ENCODE results near the gene TMEM169.

- TF ChIP-seq POLR2A (IDR thresholded peaks at IDR 0.05), result no peak
- TF ChIP-seq, protein P1, sequence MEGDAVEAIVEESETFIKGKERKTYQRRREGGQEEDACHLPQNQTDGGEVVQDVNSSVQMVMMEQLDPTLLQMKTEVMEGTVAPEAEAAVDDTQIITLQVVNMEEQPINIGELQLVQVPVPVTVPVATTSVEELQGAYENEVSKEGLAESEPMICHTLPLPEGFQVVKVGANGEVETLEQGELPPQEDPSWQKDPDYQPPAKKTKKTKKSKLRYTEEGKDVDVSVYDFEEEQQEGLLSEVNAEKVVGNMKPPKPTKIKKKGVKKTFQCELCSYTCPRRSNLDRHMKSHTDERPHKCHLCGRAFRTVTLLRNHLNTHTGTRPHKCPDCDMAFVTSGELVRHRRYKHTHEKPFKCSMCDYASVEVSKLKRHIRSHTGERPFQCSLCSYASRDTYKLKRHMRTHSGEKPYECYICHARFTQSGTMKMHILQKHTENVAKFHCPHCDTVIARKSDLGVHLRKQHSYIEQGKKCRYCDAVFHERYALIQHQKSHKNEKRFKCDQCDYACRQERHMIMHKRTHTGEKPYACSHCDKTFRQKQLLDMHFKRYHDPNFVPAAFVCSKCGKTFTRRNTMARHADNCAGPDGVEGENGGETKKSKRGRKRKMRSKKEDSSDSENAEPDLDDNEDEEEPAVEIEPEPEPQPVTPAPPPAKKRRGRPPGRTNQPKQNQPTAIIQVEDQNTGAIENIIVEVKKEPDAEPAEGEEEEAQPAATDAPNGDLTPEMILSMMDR (IDR thresholded peaks at IDR 0.05), result no peak
Measured at GRCh38 chr2:216083464-216084281, 2.0 kb downstream of the TMEM169 start.

All from thyroid gland (tissue), 4 donors.